GM19351 (cell line): ENCODE results near the gene SMO.
"Not testable (repeated sequence)": the region's sequence is repeated elsewhere in the genome, so short reads cannot be mapped to it uniquely, and the experiment has no call there.

ENCODE experiments used
- ATAC-seq: cut with Tn5 transposase; IDR thresholded peaks from one replicate; pipeline ENCODE4 v1.9.1; 2021; ENCODE audit warnings: mild to moderate bottlenecking, moderate library complexity; ENCODE audit not compliant: unreplicated experiment

Gene SMO

DNA sequence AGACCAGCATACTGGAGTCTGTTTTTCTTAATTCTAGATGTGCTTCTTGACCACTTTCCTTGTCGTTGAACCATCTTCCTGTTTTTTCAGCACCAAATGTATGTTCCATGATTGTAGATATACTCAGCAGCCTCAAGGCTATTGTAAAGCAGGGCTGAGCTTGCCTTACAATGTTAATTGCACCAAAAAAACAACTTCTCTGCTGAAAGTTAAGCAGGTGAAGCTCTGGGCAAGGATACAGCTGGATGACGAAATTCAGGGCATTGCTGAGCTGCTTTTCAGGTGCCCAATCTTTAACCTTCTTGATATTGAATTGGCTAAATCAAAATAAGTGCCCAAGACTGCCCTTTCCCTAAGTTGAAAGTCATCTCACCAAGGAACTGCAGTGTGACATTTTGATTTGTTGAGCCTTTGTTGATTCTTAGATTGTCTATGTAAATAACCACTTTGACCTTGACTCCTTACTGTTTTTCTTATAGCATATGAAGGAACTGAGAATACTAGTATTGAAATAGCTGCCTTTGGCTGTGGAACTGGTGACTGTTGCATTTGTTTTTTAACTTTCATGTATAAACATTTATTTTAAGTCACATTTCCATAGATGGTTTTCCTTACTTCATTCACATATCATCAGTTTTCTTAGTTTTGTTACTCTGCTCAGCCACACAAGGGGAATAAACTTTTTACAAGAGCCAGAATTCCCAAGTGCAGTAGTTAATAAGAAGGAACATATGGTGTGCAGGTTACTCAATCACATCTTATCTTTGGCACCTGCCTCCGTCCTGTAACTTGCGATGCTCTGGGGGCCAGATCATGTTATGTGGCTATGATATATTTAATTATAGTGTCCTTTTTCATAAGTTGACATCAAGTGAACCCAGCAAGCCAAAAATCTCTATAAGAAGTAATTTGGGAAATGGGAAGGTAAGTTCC is 39.5 kb downstream of the SMO start:
- ATAC-seq, result no peak

DNA sequence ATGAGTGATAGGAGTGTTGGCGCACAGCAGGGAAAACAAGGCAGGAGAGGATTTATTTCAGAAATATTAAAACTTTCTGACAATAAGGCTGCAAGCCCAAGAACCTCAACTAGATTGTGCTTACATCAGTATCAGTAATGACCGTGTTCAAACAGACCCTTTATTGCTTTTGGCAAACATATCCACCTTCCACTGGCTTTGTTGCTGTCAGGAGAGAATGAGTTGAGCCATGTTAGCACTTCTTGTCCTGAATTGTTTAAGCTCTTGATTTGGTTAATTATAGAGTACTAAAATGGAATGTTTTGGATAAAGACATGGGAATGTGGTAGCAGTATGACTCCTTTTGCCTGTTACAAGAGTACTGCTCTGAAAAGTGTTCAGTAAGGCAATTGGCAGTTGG is 40.2 kb downstream of the SMO start:
- no peak for ATAC-seq

DNA sequence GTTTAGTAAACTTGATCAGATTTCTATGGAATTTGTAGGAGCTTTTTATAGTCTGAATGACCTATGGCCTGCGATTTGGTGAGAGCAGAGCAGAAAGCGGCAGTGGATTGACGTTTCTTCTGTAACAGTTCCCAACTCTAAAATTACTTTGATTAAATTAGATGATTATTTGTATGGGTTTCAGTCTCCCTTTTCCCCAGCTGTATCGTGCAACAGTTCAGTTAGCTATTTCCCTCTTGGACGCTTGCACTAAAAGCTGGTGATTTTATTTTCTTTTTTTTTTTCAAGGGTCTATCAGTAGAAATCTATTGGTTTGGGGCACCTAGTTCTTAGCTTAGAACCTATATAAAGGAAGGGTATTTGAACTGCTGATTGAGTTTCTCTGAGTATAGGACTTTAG is 43.2 kb downstream of the SMO start:
- ATAC-seq, result no peak

DNA sequence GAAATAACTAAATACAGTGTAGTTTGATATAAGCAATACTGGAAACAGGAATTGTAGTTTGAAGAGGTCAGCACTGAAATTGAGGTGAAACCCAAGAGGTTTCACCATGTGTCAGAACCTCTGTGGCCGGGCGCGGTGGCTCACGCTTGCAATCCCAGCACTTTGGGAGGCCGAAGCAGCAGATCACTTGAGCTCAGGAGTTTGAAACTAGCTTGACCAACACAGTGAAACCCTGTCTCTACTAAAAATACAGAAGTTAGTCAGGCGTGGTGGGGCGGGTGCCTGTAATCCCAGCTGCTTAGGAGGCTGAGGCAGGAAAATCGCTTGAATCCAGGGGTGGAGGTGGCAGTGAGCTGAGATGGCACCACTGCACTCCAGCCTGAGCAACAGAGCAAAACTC is 50.1 kb downstream of the SMO start:
- ATAC-seq, result no peak

DNA sequence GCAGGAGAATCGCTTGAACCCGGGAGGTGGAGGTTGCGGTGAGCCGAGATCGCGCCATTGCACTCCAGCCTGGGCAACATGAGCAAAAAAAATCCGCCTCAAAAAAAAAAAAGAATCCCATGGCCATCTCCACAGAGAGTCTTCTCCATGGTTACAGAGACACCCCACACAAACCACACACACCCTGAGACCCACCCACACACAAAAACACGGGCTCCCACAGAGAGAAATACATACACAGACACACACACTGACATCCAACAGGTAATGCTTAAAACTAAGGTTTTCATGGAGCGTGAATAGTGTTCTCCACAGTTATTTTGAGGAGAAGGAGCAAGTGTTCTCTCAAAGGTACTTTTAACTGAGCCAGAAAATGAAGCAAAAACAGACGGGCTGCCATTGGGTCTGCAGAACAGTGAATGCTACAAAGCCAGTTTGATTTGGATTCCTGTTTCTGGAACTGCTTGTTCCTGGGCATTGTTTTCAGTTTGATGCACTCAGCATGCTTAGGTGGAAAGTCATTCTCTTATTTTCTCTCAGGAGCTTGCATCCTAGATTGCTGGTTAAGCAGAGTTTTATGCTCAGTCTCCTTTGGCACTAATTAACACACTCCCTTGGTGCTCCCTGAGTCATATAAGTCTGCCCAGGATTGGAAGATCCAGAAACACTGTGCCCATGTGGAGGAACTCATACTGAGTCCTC is 51.8 kb downstream of the SMO start:
- no peak for ATAC-seq

DNA sequence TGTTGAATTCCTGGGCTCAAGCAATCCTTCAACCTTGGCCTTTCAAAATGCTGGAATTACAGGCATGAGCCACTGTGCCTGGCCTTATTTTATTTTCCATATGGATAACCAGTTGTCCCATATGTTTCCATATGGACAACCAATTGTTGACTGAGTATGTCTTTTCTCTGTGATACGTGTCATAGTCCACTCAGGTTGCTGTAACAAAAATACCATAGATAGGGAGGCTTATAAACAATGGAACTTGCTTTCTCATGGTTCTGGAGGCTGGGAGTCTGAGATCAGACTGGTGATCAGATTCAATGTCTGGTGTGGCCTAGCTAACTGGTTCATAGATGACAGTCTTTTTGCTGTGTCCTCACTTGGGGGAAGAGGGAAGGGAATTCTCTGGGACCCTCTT is 55.8 kb downstream of the SMO start:
- ATAC-seq, result no peak

DNA sequence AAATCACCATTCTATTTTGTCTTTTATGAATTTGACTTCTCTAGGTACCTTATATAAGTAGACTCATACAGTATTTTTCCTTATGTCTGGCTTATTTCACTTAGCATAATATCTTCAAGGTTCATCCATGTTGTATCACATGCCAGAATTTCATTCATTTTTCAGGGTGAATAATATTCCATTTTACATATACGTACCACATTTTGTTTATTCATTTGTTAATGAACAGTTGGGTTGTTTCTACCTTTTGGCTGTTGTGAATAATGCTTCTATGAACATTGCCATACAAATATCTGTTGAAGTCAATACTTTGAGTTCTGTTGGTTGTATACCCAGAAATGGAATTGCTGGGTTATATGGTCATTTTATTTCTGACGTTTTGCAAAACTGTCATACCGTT is 57.1 kb downstream of the SMO start:
- no peak for ATAC-seq

DNA sequence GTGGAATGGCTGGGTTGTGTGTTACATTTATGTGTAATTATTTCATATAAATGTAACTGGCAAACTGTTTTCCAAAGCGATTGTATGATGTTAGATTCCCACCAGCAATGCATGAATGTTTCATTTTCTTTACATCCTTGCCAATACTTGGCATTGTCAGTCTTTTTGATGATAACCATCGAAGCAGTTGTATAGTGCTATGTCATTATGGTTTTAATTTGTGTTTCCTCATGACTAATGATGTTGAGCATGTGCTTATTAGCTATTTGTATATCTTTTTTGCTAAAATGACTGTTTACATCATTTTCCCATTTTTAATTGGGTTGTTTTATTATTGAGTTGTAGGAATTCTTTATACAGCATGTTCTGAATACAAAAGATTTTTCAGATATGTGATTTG is 58.7 kb downstream of the SMO start:
- no peak for ATAC-seq

DNA sequence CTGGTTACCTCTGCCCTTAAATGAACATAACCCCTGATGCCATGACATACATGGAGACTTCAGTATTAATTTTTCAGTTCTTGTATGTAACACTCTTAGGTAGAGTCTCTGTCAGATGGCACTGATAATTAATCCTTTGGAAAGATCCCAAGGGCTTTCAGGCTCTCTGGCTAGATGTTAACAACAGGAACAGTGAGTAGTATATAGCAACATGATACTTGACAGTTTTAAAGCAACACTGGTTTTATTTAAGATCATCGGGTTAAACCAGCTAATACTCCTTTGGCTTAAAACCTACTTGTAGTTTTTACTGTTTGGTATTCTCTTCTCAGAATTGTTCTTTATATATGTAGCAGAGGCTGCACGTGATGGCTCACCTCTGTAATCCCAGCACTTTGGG is 63.7 kb downstream of the SMO start:
- ATAC-seq, result no peak

DNA sequence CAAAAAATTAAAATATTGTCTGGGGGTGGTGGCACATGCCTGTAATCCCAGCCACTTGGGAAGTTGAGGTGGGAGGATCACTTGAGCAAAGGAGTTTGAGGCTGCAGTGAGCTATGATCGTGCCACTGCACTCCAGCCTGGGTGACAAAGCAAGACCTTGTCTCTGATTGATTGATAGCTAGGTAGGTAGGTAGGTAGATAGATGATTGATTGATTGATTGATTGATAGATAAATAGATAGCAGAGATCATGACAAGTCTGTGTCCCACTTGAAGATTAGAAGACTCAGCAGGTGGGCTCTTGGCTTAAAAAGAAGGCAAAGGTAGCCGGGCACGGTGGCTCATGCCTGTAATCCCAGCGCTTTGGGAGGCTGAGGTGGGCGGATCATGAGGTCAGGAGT is 64.2 kb downstream of the SMO start:
- not testable (repeated sequence) for ATAC-seq

DNA sequence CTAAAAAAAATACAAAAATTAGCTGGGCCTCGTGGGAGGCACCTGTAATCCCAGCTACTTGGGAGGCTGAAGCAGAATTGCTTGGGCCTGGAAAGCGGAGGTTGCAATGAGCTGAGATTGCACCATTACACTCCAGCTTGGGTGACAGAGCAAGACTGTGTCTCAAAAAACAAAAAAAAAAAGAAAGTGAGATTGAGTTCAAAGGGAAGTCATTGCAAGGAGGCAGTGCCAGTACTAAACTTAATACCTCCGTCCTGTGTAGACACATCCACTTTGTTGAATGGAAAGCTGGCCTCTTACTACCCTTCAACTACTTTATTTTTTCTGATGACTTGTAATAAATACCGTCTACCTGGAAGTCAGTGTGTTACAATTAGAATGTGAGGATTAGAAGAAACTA is 67.4 kb downstream of the SMO start:
- no peak for ATAC-seq

DNA sequence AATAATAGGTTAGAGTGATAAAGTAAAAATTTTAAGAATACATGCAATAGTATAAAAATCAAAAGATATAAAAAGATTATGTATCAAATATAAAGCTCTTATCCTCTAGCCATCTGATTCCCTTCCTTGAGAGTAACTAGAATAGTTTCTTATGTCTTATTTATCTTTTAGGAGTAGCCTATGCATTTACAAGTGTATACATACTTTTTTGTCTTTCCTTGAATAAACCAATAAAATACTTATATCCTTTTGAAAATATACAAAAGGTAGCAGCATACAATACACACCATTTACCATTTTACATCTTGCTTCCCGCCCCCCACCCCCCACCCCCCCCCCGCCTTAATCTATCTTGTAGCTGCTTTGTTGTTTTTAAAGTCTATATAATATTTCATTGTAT is 67.8 kb downstream of the SMO start:
- ATAC-seq, result no peak

DNA sequence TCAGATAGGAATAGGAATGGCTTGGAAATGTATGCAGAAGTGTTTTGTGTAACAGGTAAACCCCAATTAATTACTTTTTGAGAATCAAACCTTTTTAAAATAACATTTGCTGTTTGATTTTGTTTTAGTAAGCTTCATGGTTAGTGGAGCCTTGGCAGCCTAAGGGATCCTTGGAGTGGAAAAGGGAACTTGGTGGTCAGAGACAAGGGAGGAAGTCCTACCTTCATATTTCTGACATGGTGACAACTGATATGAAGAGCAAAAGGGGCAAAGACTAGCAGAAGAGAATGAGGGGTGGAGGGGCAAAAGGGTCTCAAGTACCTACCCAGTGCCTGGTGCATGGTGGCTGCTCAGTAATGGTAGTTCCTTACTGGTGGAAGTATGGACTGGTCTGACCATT is 68.7 kb downstream of the SMO start:
- no peak for ATAC-seq

DNA sequence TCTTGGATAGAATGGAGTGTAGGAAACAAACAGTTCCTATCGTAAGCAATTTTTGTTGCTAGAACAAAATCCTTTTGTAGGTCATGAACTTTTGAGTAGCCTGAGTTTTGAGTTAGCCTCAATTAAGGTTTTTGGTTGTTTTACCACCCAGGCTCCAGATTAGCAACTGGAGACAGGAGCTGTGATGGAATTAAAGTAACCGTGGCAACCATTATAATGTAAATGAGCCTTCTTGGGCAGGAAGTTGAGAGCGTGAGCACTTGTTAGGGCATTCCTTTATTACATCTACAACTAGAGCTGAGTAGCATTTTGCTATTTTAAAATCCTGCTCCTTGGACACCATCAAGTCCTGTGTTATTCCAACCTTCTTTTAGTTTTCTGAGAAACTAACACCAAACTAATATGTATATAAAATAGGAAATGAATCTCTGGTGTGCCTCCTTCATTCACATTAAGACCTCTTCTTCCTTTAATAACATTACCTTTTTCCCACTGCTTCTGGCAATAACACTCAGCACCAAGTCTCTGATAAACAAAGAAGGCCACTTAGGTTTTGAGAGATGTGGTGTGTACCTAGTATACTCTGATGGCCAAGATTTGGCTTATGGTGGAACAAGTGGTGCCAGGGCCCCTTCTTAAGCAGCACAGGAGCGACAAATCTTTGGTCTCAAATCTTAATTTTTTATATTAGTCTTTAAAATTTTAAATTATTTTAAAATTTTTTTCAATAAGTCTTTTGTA is 70.4 kb downstream of the SMO start:
- ATAC-seq, result no peak

DNA sequence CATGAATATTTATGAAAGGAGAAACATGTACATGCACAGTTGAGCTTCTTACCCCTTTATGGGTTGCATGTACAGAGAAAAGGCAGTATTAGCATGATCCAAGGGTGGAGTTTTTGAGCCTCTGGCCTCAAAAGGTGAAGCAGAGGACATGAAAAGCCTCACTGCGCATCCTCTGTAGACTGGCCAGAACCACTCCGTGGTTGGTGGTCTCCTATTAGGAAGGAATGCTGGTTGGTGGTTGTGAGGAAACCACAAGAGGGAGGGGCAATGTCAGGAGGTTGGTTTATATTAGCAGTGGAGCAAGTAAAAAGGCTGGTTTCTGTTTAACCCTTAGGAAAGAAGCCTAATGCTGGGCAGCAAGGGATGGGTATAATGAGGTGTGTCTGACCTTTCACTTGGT is 73.9 kb downstream of the SMO start:
- no peak for ATAC-seq
